Measurements from ENCODE around the gene TNFRSF11A. TPM values are rescaled to one million over a fixed set of nuclear protein-coding genes. Genes with fewer than 3 reads are reported as not detected.

TNFRSF11A gene
- total RNA-seq, 1 experiment from 2014 or later: 3.2 TPM

- POLR2A ChIA-PET: no interaction called here
Measured at GRCh38 chr18:62365420-62365819, 40.3 kb downstream of the TNFRSF11A start.

More at GRCh38 chr18:62365420-62365819, 40.3 kb downstream of the TNFRSF11A start:
- Histone ChIP-seq H3K27me3 (ENCODE audit: insufficient read depth, low read length) (no peaks in the 10 kb centered on the region), H3K4me2 (ENCODE audit: low read length) (no peak overlapping the region), H2AFZ (ENCODE audit: low read depth, low read length, poor library complexity, severe bottlenecking) (no peak overlapping the region), H3K9me3 (ENCODE audit: control insufficient read depth in 1 of 2, insufficient read depth in 1 of 2, low read depth in 1 of 2, low read length in 2 of 2) (no peaks in the 10 kb centered on the region), H3K27ac (ENCODE audit: low read depth, low read length) (no peak overlapping the region), H3K4me3 (replicated peaks in 1 of 2; ENCODE audit: low read depth in 1 of 2, low read length in 2 of 2) (no peak overlapping the region), H3K9ac (ENCODE audit: low read length) (no peak overlapping the region), H4K20me1 (ENCODE audit: insufficient read depth) (no peaks in the 10 kb centered on the region), H3K36me3 (ENCODE audit: control insufficient read depth in 1 of 2, insufficient read depth in 2 of 2, low read length in 2 of 2) (no peaks in the 10 kb centered on the region; a peak in 1 of 4 replicates), H3K9me2 (ENCODE audit: insufficient read depth) (no peaks in the 10 kb centered on the region), H3K79me2 (ENCODE audit: insufficient read depth, low read length) (no peaks in the 10 kb centered on the region), H3K4me1 (ENCODE audit: control insufficient read depth in 1 of 2, insufficient read depth in 2 of 2, low read length in 2 of 2) (no peaks in the 10 kb centered on the region)
- TF ChIP-seq CBX3 (IDR thresholded peaks at IDR 0.05; ENCODE audit: low read depth): no peak
- no peak for TF ChIP-seq EGR1 (IDR thresholded peaks at IDR 0.05; ENCODE audit: low read depth)
- TF ChIP-seq REST (IDR thresholded peaks at IDR 0.05; ENCODE audit: low read depth): no peak
- no peak for TF ChIP-seq CTCF (IDR thresholded peaks at IDR 0.05 in 2 of 3, conservative IDR thresholded peaks at IDR 0.05 in 1 of 3; ENCODE audit: borderline replicate concordance in 1 of 3, insufficient read depth in 1 of 3, low read depth in 2 of 3, low read length in 2 of 3)
- TF ChIP-seq TCF7L2 (IDR thresholded peaks at IDR 0.05; ENCODE audit: borderline replicate concordance, extremely low read depth, insufficient read depth, insufficient read length): no peak
- TF ChIP-seq CEBPB (IDR thresholded peaks at IDR 0.05; ENCODE audit: low read depth): no peak
- TF ChIP-seq EZH2phosphoT487 (IDR thresholded peaks at IDR 0.05; ENCODE audit: borderline replicate concordance): no peak
- no peak for TF ChIP-seq SRF (IDR thresholded peaks at IDR 0.05; ENCODE audit: low read depth)
- intact Hi-C loops (cut with micrococcal nuclease): no loop called here
- CTCF ChIA-PET: no interaction called here
- no peak for ATAC-seq
- no peak for DNase-seq (ENCODE audit: low read depth, low spot score)
- BruUV-seq (replicated peaks): no TSS peak
- RAD21 ChIA-PET (ENCODE audit: low non-redundant PET in 1 of 2, low total read pairs in 2 of 2, uncharacterized antibody in 2 of 2, unreplicated experiment in 2 of 2): no interaction called here

Data from HCT116 (cell line).